ENCODE measurements around the gene RNF113A. TPM values are rescaled to one million over a fixed set of nuclear protein-coding genes. Genes with fewer than 3 reads are reported as not detected.
A peak's percentile ranks its signal among the peaks of the same experiment; 100 is the strongest.

RNF113A gene
- total RNA-seq, 2 experiments from 2014 or later: 29.1 to 29.5 TPM

- Mint-ChIP-seq H3K27ac (peak overlapping the region; percentile 52), H3K9me3 (ENCODE audit: insufficient read depth) (no peaks in the 10 kb centered on the region), H3K27me3 (ENCODE audit: low read depth) (no peaks in the 10 kb centered on the region), H3K36me3 (ENCODE audit: low read depth) (peaks cover under 1% of the 10 kb centered on the region), H3K4me3 (peak overlapping the region; percentile 45), H3K4me1 (ENCODE audit: low read depth) (peaks cover 13% of the 10 kb centered on the region)
- CTCF ChIA-PET: interaction anchor here (1.2 kb wide), 1 partner anchor 16 kb away, joined by 3 read pairs; no protein-coding TSS in a partner anchor
- DNase-seq (peak; percentile 58), ATAC-seq (peak; percentile 73)
- POLR2A ChIA-PET: no interaction called here
Observed at GRCh38 chrX:119885554-119886428, 14.3 kb upstream of the RNF113A start.

GRCh38 chrX:119880552-119881437 is 9.3 kb upstream of the RNF113A start:
- no peak overlapping the region for H3K4me3 Mint-ChIP-seq

DNA sequence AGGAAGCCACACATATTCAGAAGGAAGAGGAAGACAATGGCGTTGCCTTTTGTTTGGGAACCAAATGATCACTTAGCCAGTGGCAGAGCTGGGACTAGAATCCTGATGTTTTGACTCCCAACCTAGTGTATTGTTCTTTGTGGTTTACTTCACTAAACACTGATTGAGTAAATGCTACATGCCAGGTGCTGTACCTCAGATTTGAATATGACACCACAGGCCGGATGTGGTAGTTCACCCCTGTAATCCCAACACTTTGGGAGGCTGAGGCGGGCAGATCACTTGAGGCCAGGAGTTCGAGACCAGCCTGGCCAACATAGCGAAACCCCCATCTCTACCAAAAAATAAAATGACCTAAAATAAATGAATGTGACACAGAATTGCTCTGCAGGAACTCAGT is 8.5 kb upstream of the RNF113A start:
- DNase-seq (peak; percentile 29), ATAC-seq (no peak)
- H3K27ac Mint-ChIP-seq: peak overlapping the region; percentile 21
- no peak overlapping the region for H3K4me3 Mint-ChIP-seq
- peaks cover 23% of the 10 kb centered on the region for H3K4me1 Mint-ChIP-seq (ENCODE audit: low read depth)
- peaks cover 15% of the 10 kb centered on the region for H3K36me3 Mint-ChIP-seq (ENCODE audit: low read depth)
- H3K27me3 Mint-ChIP-seq (ENCODE audit: low read depth): no peaks in the 10 kb centered on the region
- ChIA-PET POLR2A (interaction anchor here (0.8 kb wide), 1 partner anchor 85 kb away, joined by 3 read pairs; no protein-coding TSS in a partner anchor), CTCF (interaction anchor here (0.7 to 2.3 kb wide), 5 partner anchors 8 to 89 kb away, joined by 3 to 6 read pairs (median 4); partner anchors contain the start of genes RPL39 and UPF3B)
- H3K9me3 Mint-ChIP-seq (ENCODE audit: insufficient read depth): no peaks in the 10 kb centered on the region

More at GRCh38 chrX:119880552-119881437, 9.3 kb upstream of the RNF113A start:
- Mint-ChIP-seq H3K4me1 (ENCODE audit: low read depth) (peaks cover 23% of the 10 kb centered on the region), H3K36me3 (ENCODE audit: low read depth) (peaks cover 15% of the 10 kb centered on the region), H3K27ac (peak overlapping the region; percentile 21), H3K27me3 (ENCODE audit: low read depth) (no peaks in the 10 kb centered on the region), H3K9me3 (ENCODE audit: insufficient read depth) (no peaks in the 10 kb centered on the region)
- ChIA-PET CTCF (interaction anchor here (0.7 to 0.8 kb wide), 3 partner anchors 9 to 89 kb away, joined by 3 to 4 read pairs (median 4); partner anchors contain the start of gene RPL39), POLR2A (no interaction called here)
- peak; percentile 56 for DNase-seq
- peak; percentile 87 for ATAC-seq

- no peak for ATAC-seq
- Mint-ChIP-seq H3K27me3 (ENCODE audit: low read depth) (no peaks in the 10 kb centered on the region), H3K4me3 (no peak overlapping the region), H3K27ac (peak overlapping the region; percentile 61), H3K9me3 (ENCODE audit: insufficient read depth) (no peaks in the 10 kb centered on the region), H3K36me3 (ENCODE audit: low read depth) (peaks cover 17% of the 10 kb centered on the region), H3K4me1 (ENCODE audit: low read depth) (peaks cover 27% of the 10 kb centered on the region)
- POLR2A ChIA-PET: interaction anchor here (0.7 to 1.1 kb wide), 2 partner anchors 8 to 87 kb away, joined by 3 to 5 read pairs; partner anchors contain the start of gene RPL39
- DNase-seq: no peak
- CTCF ChIA-PET: interaction anchor here (1.0 to 2.3 kb wide), 5 partner anchors 9 to 123 kb away, joined by 3 to 9 read pairs (median 4); partner anchors contain the start of genes RPL39 and UPF3B
Observed at GRCh38 chrX:119878740-119879139, 7.2 kb upstream of the RNF113A start.

GRCh38 chrX:119871245-119871598 is 311 bp downstream of the RNF113A start:
- DNase-seq (no peak), ATAC-seq (peak; percentile 56)
- H3K9me3 Mint-ChIP-seq (ENCODE audit: insufficient read depth): no peaks in the 10 kb centered on the region
- H3K4me3 Mint-ChIP-seq: peak overlapping the region; percentile 98
- H3K4me1 Mint-ChIP-seq (ENCODE audit: low read depth): peaks cover 12% of the 10 kb centered on the region
- POLR2A ChIA-PET: interaction anchor here (0.6 to 2.5 kb wide), 14 partner anchors 8 to 674 kb away, joined by 3 to 27 read pairs (median 4); partner anchors contain the start of genes NKRF, RPL39, SEPTIN6 and SOWAHD
- no peaks in the 10 kb centered on the region for H3K27me3 Mint-ChIP-seq (ENCODE audit: low read depth)
- peak overlapping the region; percentile 100 for H3K27ac Mint-ChIP-seq
- H3K36me3 Mint-ChIP-seq (ENCODE audit: low read depth): peaks cover 20% of the 10 kb centered on the region
- CTCF ChIA-PET: interaction anchor here (1.5 to 2.2 kb wide), 2 partner anchors 18 to 80 kb away, joined by 8 read pairs; partner anchors contain the start of genes RPL39 and UPF3B

DNA sequence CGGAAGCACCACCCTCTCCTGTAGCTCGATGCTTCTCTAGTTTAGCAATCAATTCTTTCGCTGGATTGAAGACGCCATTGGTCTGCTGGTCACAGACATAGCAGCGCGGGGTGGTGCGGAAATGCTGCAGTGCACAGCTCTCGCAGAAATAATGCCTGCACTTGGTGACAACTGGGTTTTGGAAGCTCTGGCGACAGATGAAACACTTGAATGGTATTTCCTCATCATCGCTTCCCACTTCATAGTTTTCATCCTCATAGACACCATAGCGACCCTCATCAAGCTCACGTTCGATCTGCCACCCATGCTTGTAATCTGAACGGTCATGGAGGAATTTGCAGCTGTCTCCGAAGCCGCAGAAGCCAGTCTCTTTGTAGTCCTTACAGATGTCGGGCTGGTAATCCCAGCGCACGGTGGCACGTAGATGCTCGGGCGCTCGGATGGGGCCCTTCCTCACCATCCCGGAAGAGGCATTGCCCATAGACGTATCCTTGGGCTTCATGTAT is 854 bp downstream of the RNF113A start:
- Mint-ChIP-seq H3K4me3 (peak overlapping the region; percentile 98), H3K36me3 (ENCODE audit: low read depth) (peaks cover 16% of the 10 kb centered on the region), H3K27ac (peak overlapping the region; percentile 100), H3K4me1 (ENCODE audit: low read depth) (peaks cover 12% of the 10 kb centered on the region), H3K27me3 (ENCODE audit: low read depth) (no peaks in the 10 kb centered on the region), H3K9me3 (ENCODE audit: insufficient read depth) (no peaks in the 10 kb centered on the region)
- ATAC-seq (peak; percentile 23), DNase-seq (peak; percentile 37)
- ChIA-PET CTCF (interaction anchor here (1.0 to 2.2 kb wide), 4 partner anchors 16 to 354 kb away, joined by 3 to 8 read pairs (median 6); partner anchors contain the start of genes RPL39 and UPF3B), POLR2A (interaction anchor here (0.7 to 2.5 kb wide), 12 partner anchors 8 to 265 kb away, joined by 3 to 27 read pairs (median 4); partner anchors contain the start of genes NKRF, RPL39, SEPTIN6 and SOWAHD)

DNA sequence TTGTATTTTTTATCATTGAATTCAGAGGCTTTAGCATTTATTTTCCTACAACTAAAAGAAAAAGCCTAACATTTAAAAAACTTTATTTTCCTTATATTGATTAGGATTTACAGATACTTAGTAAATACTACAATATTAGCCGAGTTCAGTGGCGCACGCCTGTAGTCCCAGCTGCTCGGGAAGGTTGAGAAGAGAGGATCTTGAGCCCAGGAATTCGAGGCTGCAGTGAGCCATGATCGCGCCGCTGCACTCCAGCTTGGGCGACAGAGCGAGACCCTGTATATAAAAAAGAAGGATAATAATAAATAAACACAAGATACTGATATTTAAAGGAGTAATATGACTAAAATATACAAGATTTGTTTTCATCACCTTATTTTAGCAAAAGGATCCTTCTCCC is 18.1 kb downstream of the RNF113A start:
- Mint-ChIP-seq H3K27ac (peak overlapping the region; percentile 88), H3K9me3 (ENCODE audit: insufficient read depth) (no peaks in the 10 kb centered on the region), H3K4me1 (ENCODE audit: low read depth) (peaks cover 13% of the 10 kb centered on the region), H3K27me3 (ENCODE audit: low read depth) (peaks cover 3% of the 10 kb centered on the region), H3K4me3 (peak overlapping the region; percentile 88), H3K36me3 (ENCODE audit: low read depth) (peaks cover 20% of the 10 kb centered on the region)
- ATAC-seq (no peak), DNase-seq (no peak)
- ChIA-PET POLR2A (interaction anchor here (1.2 to 1.7 kb wide), 5 partner anchors 9 to 67 kb away, joined by 3 to 18 read pairs (median 4); partner anchors contain the start of genes NDUFA1, RNF113A and RPL39), CTCF (interaction anchor here (0.9 to 1.8 kb wide), 4 partner anchors 17 to 69 kb away, joined by 4 to 10 read pairs (median 6); partner anchors contain the start of gene RPL39)

GRCh38 chrX:119852382-119853353 is 18.9 kb downstream of the RNF113A start, which contains the start of gene UPF3B:
Gene UPF3B (minus strand): TSS chrX:119852963. CDS start chrX:119852928, 35 bp downstream.
- peak within 1 kb of the TSS; percentile 88 for H3K27ac Mint-ChIP-seq
- H3K4me1 Mint-ChIP-seq (ENCODE audit: low read depth): peaks cover 13% of the 10 kb centered on the region
- ChIA-PET POLR2A (interaction anchor here (1.2 to 1.7 kb wide), 5 partner anchors 9 to 66 kb away, joined by 3 to 18 read pairs (median 4); partner anchors contain the start of genes NDUFA1, RNF113A and RPL39), CTCF (interaction anchor here (0.9 to 1.8 kb wide), 4 partner anchors 18 to 68 kb away, joined by 4 to 10 read pairs (median 6); partner anchors contain the start of gene RPL39)
- peaks cover 23% of the 10 kb centered on the region for H3K36me3 Mint-ChIP-seq (ENCODE audit: low read depth)
- peaks cover under 1% of the 10 kb centered on the region for H3K27me3 Mint-ChIP-seq (ENCODE audit: low read depth)
- no peaks in the 10 kb centered on the region for H3K9me3 Mint-ChIP-seq (ENCODE audit: insufficient read depth)
- H3K4me3 Mint-ChIP-seq: peak within 1 kb of the TSS; percentile 88
- DNase-seq: peak; percentile 96
- ATAC-seq: peak; percentile 98

- ChIA-PET CTCF (interaction anchor here (0.6 to 1.0 kb wide), 2 partner anchors 15 to 49 kb away, joined by 3 read pairs; no protein-coding TSS in a partner anchor), POLR2A (no interaction called here)
- Mint-ChIP-seq H3K27me3 (ENCODE audit: low read depth) (no peaks in the 10 kb centered on the region), H3K4me1 (ENCODE audit: low read depth) (no peaks in the 10 kb centered on the region), H3K9me3 (ENCODE audit: insufficient read depth) (no peaks in the 10 kb centered on the region), H3K27ac (no peak overlapping the region), H3K36me3 (ENCODE audit: low read depth) (peaks cover 42% of the 10 kb centered on the region), H3K4me3 (no peak overlapping the region)
- no peak for DNase-seq
- ATAC-seq: no peak
Observed at GRCh38 chrX:119833905-119834304, 37.6 kb downstream of the RNF113A start.

- ATAC-seq (no peak), DNase-seq (no peak)
- ChIA-PET CTCF (no interaction called here), POLR2A (no interaction called here)
- Mint-ChIP-seq H3K4me1 (ENCODE audit: low read depth) (peaks cover 9% of the 10 kb centered on the region), H3K27ac (no peak overlapping the region), H3K4me3 (no peak overlapping the region), H3K27me3 (ENCODE audit: low read depth) (no peaks in the 10 kb centered on the region), H3K9me3 (ENCODE audit: insufficient read depth) (no peaks in the 10 kb centered on the region), H3K36me3 (ENCODE audit: low read depth) (peaks cover 21% of the 10 kb centered on the region)
Observed at GRCh38 chrX:119828446-119828845, 43.1 kb downstream of the RNF113A start.
